ENCODE measurements around the gene CACNA2D4.

CACNA2D4 gene

GRCh38 chr12:1933342-1934051, 15.0 kb upstream of the CACNA2D4 start:
- H4K8ac ChIP-seq (ENCODE audit: low read length) = peak overlapping the region; percentile 46
- H3K9me3 ChIP-seq (ENCODE audit: control insufficient read depth, low read length) = no peaks in the 10 kb centered on the region
- no peak overlapping the region for H3K4me2 ChIP-seq (ENCODE audit: low read length, poor library complexity, severe bottlenecking)
- DNase-seq = peak; percentile 64
- peak overlapping the region in 1 of 2 experiments; percentile 86 for H3K4ac ChIP-seq (ENCODE audit: low read depth in 1 of 2, low read length in 2 of 2)
- no peak overlapping the region for H3K23ac ChIP-seq (ENCODE audit: low read length in 2 of 2)
- 46% methylated on average over 13 of the region's 16 CpGs for WGBS
- H3K36me3 ChIP-seq (ENCODE audit: control insufficient read depth in 1 of 2, insufficient read depth in 2 of 2, low read depth in 1 of 2, low read length in 2 of 2) = peaks cover 14 to 18% of the 10 kb centered on the region in 2 experiments
- H3K9ac ChIP-seq (ENCODE audit: low read length) = no peak overlapping the region
- H4K91ac ChIP-seq (ENCODE audit: low read length) = peak overlapping the region; percentile 64
- H3K4me1 ChIP-seq (ENCODE audit: control insufficient read depth, insufficient read depth, low read depth, low read length) = peaks cover 17% of the 10 kb centered on the region
- no peak overlapping the region for H2AFZ ChIP-seq (ENCODE audit: low read depth, low read length)
- H3K4me3 ChIP-seq (ENCODE audit: insufficient read depth in 1 of 2, low read depth in 1 of 2, low read length in 2 of 2) = peak overlapping the region in 1 of 2 experiments; percentile 10
- no peak overlapping the region for H2AK5ac ChIP-seq (ENCODE audit: low read length, severe bottlenecking)
- H3K27ac ChIP-seq (ENCODE audit: low read length, poor library complexity, severe bottlenecking) = no peak overlapping the region
- peak overlapping the region in 1 of 2 experiments; percentile 96 for H3K18ac ChIP-seq (ENCODE audit: low read depth in 1 of 2, low read length in 2 of 2)
- H2BK12ac ChIP-seq (ENCODE audit: low read length in 2 of 2) = peak overlapping the region in 1 of 2 experiments; percentile 64
- peak overlapping the region in 1 of 2 experiments; percentile 6 for H3K14ac ChIP-seq (ENCODE audit: low read length in 2 of 2)
- H2BK15ac ChIP-seq (ENCODE audit: low read depth, poor library complexity, severe bottlenecking) = peak overlapping the region; percentile 12
- H3K79me1 ChIP-seq (replicated peaks; ENCODE audit: low read length, poor library complexity, severe bottlenecking) = peaks cover 2% of the 10 kb centered on the region
- H3K27me3 ChIP-seq (ENCODE audit: control insufficient read depth in 1 of 2, insufficient read depth in 1 of 2, low read length in 2 of 2) = peaks cover 17 to 29% of the 10 kb centered on the region in 2 experiments
- no peak overlapping the region for H2BK5ac ChIP-seq (ENCODE audit: low read depth, low read length, poor library complexity, severe bottlenecking)
- no peak overlapping the region for H2BK120ac ChIP-seq (ENCODE audit: low read depth, low read length)

DNA sequence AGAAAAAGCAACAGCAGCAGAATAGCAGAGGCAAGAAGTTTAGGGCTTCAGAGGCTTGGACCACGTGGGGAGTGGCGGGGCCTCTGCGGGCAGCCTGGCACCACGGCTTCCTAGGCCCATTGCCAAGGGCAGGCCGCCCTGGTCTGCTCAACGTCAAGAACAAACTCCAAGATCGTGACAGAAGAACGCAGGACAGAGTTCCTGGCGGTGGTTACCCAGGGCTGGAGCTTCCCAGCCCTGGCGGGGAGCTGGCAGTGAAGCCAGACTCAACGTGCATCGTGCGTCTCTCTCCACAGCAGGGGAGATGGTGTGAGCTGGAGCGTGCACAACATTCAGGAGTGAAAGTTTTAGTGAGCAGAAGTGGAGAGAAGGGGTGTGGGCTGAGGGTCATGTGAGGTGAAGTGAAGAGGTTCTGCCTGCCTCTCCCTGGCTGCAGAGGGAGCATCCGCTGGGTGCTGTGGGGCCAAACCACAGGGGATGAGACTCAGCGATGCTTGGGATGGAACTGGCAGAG, 13.9 kb upstream of the CACNA2D4 start:
- Histone ChIP-seq H3K9me3 (ENCODE audit: control insufficient read depth, low read length) (no peaks in the 10 kb centered on the region), H3K36me3 (ENCODE audit: control insufficient read depth in 1 of 2, insufficient read depth in 2 of 2, low read depth in 1 of 2, low read length in 2 of 2) (peaks cover 2 to 12% of the 10 kb centered on the region in 2 experiments), H2BK12ac (ENCODE audit: low read length in 2 of 2) (peak overlapping the region in 1 of 2 experiments; percentile 80), H4K91ac (ENCODE audit: low read length) (no peak overlapping the region), H3K4me2 (ENCODE audit: low read length, poor library complexity, severe bottlenecking) (no peak overlapping the region), H3K27me3 (ENCODE audit: control insufficient read depth in 1 of 2, insufficient read depth in 1 of 2, low read length in 2 of 2) (peaks cover 29 to 40% of the 10 kb centered on the region in 2 experiments), H3K79me1 (replicated peaks; ENCODE audit: low read length, poor library complexity, severe bottlenecking) (no peaks in the 10 kb centered on the region), H3K18ac (ENCODE audit: low read depth in 1 of 2, low read length in 2 of 2) (peak overlapping the region in 1 of 2 experiments; percentile 86), H2BK120ac (ENCODE audit: low read depth, low read length) (no peak overlapping the region), H2AK5ac (ENCODE audit: low read length, severe bottlenecking) (no peak overlapping the region), H3K14ac (ENCODE audit: low read length in 2 of 2) (peak overlapping the region in 1 of 2 experiments; percentile 57), H2AFZ (ENCODE audit: low read depth, low read length) (no peak overlapping the region), H3K27ac (ENCODE audit: low read length, poor library complexity, severe bottlenecking) (no peak overlapping the region), H2BK15ac (ENCODE audit: low read depth, poor library complexity, severe bottlenecking) (no peak overlapping the region), H2BK5ac (ENCODE audit: low read depth, low read length, poor library complexity, severe bottlenecking) (no peak overlapping the region), H3K4me1 (ENCODE audit: control insufficient read depth, insufficient read depth, low read depth, low read length) (peaks cover 17% of the 10 kb centered on the region), H3K4me3 (ENCODE audit: insufficient read depth in 1 of 2, low read depth in 1 of 2, low read length in 2 of 2) (no peak overlapping the region), H3K23ac (ENCODE audit: low read length in 2 of 2) (no peak overlapping the region), H4K8ac (ENCODE audit: low read length) (peak overlapping the region; percentile 8), H3K9ac (ENCODE audit: low read length) (no peak overlapping the region), H3K4ac (ENCODE audit: low read depth in 1 of 2, low read length in 2 of 2) (no peak overlapping the region)
- DNase-seq = no peak
- 84% methylated on average over 16 of the region's 16 CpGs for WGBS

DNA sequence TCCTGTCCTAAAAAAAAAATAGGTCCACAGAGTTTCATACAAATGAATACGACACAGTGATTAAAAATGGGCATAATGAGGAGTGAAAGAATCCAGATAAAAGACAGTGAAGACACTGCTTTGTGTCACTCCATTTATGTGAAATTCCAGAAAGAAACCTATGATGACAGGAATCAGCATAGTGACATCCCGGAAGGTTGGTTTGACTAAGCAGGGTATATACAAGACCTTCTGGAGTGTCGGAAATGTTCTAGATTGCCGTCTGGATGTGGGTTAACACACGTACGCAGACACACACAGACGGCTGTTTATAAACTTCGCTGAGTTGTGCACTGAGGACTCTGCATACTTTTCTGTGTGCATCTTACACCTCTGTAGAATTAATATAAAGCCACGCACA, 13.2 kb upstream of the CACNA2D4 start:
- Histone ChIP-seq H3K18ac (ENCODE audit: low read depth in 1 of 2, low read length in 2 of 2) (no peak overlapping the region), H3K9me3 (ENCODE audit: control insufficient read depth, low read length) (no peaks in the 10 kb centered on the region), H3K4me1 (ENCODE audit: control insufficient read depth, insufficient read depth, low read depth, low read length) (peaks cover 16% of the 10 kb centered on the region), H2BK120ac (ENCODE audit: low read depth, low read length) (no peak overlapping the region), H2BK12ac (ENCODE audit: low read length in 2 of 2) (no peak overlapping the region), H4K91ac (ENCODE audit: low read length) (no peak overlapping the region), H3K9ac (ENCODE audit: low read length) (no peak overlapping the region), H2AK5ac (ENCODE audit: low read length, severe bottlenecking) (no peak overlapping the region), H3K27ac (ENCODE audit: low read length, poor library complexity, severe bottlenecking) (no peak overlapping the region), H3K23ac (ENCODE audit: low read length in 2 of 2) (no peak overlapping the region), H3K4ac (ENCODE audit: low read depth in 1 of 2, low read length in 2 of 2) (no peak overlapping the region), H3K4me2 (ENCODE audit: low read length, poor library complexity, severe bottlenecking) (no peak overlapping the region), H3K27me3 (ENCODE audit: control insufficient read depth in 1 of 2, insufficient read depth in 1 of 2, low read length in 2 of 2) (peaks cover 36 to 47% of the 10 kb centered on the region in 2 experiments), H2BK5ac (ENCODE audit: low read depth, low read length, poor library complexity, severe bottlenecking) (no peak overlapping the region), H3K79me1 (replicated peaks; ENCODE audit: low read length, poor library complexity, severe bottlenecking) (no peaks in the 10 kb centered on the region), H3K36me3 (ENCODE audit: control insufficient read depth in 1 of 2, insufficient read depth in 2 of 2, low read depth in 1 of 2, low read length in 2 of 2) (peaks cover 0 to 7% of the 10 kb centered on the region in 2 experiments), H2BK15ac (ENCODE audit: low read depth, poor library complexity, severe bottlenecking) (no peak overlapping the region), H3K4me3 (ENCODE audit: insufficient read depth in 1 of 2, low read depth in 1 of 2, low read length in 2 of 2) (no peak overlapping the region), H2AFZ (ENCODE audit: low read depth, low read length) (no peak overlapping the region), H4K8ac (ENCODE audit: low read length) (no peak overlapping the region), H3K14ac (ENCODE audit: low read length in 2 of 2) (no peak overlapping the region)
- DNase-seq = no peak
- 84% methylated on average over 8 of the region's 9 CpGs for whole genome bisulfite sequencing

- DNase-seq = no peak
- no peaks in the 10 kb centered on the region for H3K9me3 ChIP-seq (ENCODE audit: control insufficient read depth, low read length)
- H2BK5ac ChIP-seq (ENCODE audit: low read depth, low read length, poor library complexity, severe bottlenecking) = no peak overlapping the region
- H4K8ac ChIP-seq (ENCODE audit: low read length) = no peak overlapping the region
- no peak overlapping the region for H2AK5ac ChIP-seq (ENCODE audit: low read length, severe bottlenecking)
- no peak overlapping the region for H3K23ac ChIP-seq (ENCODE audit: low read length in 2 of 2)
- peak overlapping the region; percentile 45 for H4K91ac ChIP-seq (ENCODE audit: low read length)
- H3K4me2 ChIP-seq (ENCODE audit: low read length, poor library complexity, severe bottlenecking) = no peak overlapping the region
- 93% methylated on average over 27 of the region's 27 CpGs for WGBS
- H2AFZ ChIP-seq (ENCODE audit: low read depth, low read length) = no peak overlapping the region
- H2BK120ac ChIP-seq (ENCODE audit: low read depth, low read length) = no peak overlapping the region
- no peaks in the 10 kb centered on the region for H3K79me1 ChIP-seq (replicated peaks; ENCODE audit: low read length, poor library complexity, severe bottlenecking)
- peaks cover 41 to 53% of the 10 kb centered on the region in 2 experiments for H3K27me3 ChIP-seq (ENCODE audit: control insufficient read depth in 1 of 2, insufficient read depth in 1 of 2, low read length in 2 of 2)
- H3K27ac ChIP-seq (ENCODE audit: low read length, poor library complexity, severe bottlenecking) = no peak overlapping the region
- peak overlapping the region in 1 of 2 experiments; percentile 93 for H3K14ac ChIP-seq (ENCODE audit: low read length in 2 of 2)
- peaks cover 0 to 5% of the 10 kb centered on the region in 2 experiments for H3K36me3 ChIP-seq (ENCODE audit: control insufficient read depth in 1 of 2, insufficient read depth in 2 of 2, low read depth in 1 of 2, low read length in 2 of 2)
- H3K18ac ChIP-seq (ENCODE audit: low read depth in 1 of 2, low read length in 2 of 2) = peak overlapping the region in 1 of 2 experiments; percentile 14
- H3K4me1 ChIP-seq (ENCODE audit: control insufficient read depth, insufficient read depth, low read depth, low read length) = peaks cover 15% of the 10 kb centered on the region
- no peak overlapping the region for H3K9ac ChIP-seq (ENCODE audit: low read length)
- no peak overlapping the region for H3K4ac ChIP-seq (ENCODE audit: low read depth in 1 of 2, low read length in 2 of 2)
- no peak overlapping the region for H3K4me3 ChIP-seq (ENCODE audit: insufficient read depth in 1 of 2, low read depth in 1 of 2, low read length in 2 of 2)
- H2BK15ac ChIP-seq (ENCODE audit: low read depth, poor library complexity, severe bottlenecking) = peak overlapping the region; percentile 78
- peak overlapping the region in 1 of 2 experiments; percentile 15 for H2BK12ac ChIP-seq (ENCODE audit: low read length in 2 of 2)
Measured at GRCh38 chr12:1930803-1931597, 12.5 kb upstream of the CACNA2D4 start.

Data from mesenchymal stem cell (in vitro differentiated cells and primary cell).